Progenitor cell of endocrine pancreas (in vitro differentiated cells): ENCODE data around the gene TCF20. TPM values are rescaled to one million over a fixed set of nuclear protein-coding genes. Genes with fewer than 3 reads are reported as not detected.

Experiments
- DNase-seq: peaks from one replicate; pipeline ENCODE4 v3.0.0; 2021; ENCODE audit warnings: low spot score; ENCODE audit not compliant: unreplicated experiment
- H3K27ac Mint-ChIP-seq: 2 replicates; pipeline ENCODE4 v1.8.0; 2021; ENCODE audit warnings: mild to moderate bottlenecking, moderate library complexity, mixed read lengths
- H3K27me3 Mint-ChIP-seq: 2 replicates; pipeline ENCODE4 v1.8.0; 2021; ENCODE audit warnings: mixed read lengths
- H3K36me3 Mint-ChIP-seq: 2 replicates; pipeline ENCODE4 v1.8.0; 2022; ENCODE audit warnings: mixed read lengths; ENCODE audit not compliant: insufficient read depth
- H3K4me1 Mint-ChIP-seq: 2 replicates; pipeline ENCODE4 v1.8.0; 2021; ENCODE audit warnings: low read depth, mixed read lengths
- H3K4me3 Mint-ChIP-seq: 2 replicates; pipeline ENCODE4 v1.8.0; 2021; ENCODE audit warnings: low read depth, mild to moderate bottlenecking, moderate library complexity, mixed read lengths
- H3K9me3 Mint-ChIP-seq: 2 replicates; pipeline ENCODE4 v1.8.0; 2021; ENCODE audit warnings: low read depth, mixed read lengths
- CTCF ChIP-seq: fragments of 200-600 bp; sonication (generic); IDR thresholded peaks from one replicate; pipeline ENCODE4 v1.5.0; 2021; ENCODE audit warnings: antibody characterized with exemption, mild to moderate bottlenecking; ENCODE audit not compliant: unreplicated experiment
- total RNA-seq: library from RNA; stranded (reverse); gene quantifications from 2 replicates; pipeline ENCODE4 v1.2.1, GENCODE V29; 2021

The TCF20 gene
- total RNA-seq, 1 donor from 2014 or later = 68.5 TPM

- peaks cover 7% of the 10 kb centered on the region for H3K4me1 Mint-ChIP-seq
- TF ChIP-seq CTCF = no peak
- H3K9me3 Mint-ChIP-seq = no peaks in the 10 kb centered on the region
- no peak overlapping the region for H3K4me3 Mint-ChIP-seq
- peaks cover 2% of the 10 kb centered on the region for H3K36me3 Mint-ChIP-seq
- no peak for DNase-seq
- H3K27me3 Mint-ChIP-seq = no peaks in the 10 kb centered on the region
- H3K27ac Mint-ChIP-seq = no peak overlapping the region
Observed at GRCh38 chr22:42256220-42256619, 14.2 kb downstream of the TCF20 start.

GRCh38 chr22:42249831-42250230, 20.6 kb downstream of the TCF20 start:
- Mint-ChIP-seq H3K27ac (no peak overlapping the region), H3K36me3 (peaks cover 1% of the 10 kb centered on the region), H3K4me1 (no peaks in the 10 kb centered on the region), H3K4me3 (no peak overlapping the region), H3K27me3 (no peaks in the 10 kb centered on the region), H3K9me3 (no peaks in the 10 kb centered on the region)
- DNase-seq = no peak
- TF ChIP-seq CTCF = no peak

GRCh38 chr22:42248995-42249394, 21.5 kb downstream of the TCF20 start:
- H3K9me3 Mint-ChIP-seq = no peaks in the 10 kb centered on the region
- no peak overlapping the region for H3K4me3 Mint-ChIP-seq
- H3K36me3 Mint-ChIP-seq = peaks cover 5% of the 10 kb centered on the region
- no peaks in the 10 kb centered on the region for H3K4me1 Mint-ChIP-seq
- H3K27ac Mint-ChIP-seq = no peak overlapping the region
- no peaks in the 10 kb centered on the region for H3K27me3 Mint-ChIP-seq
- no peak for TF ChIP-seq CTCF
- DNase-seq = no peak

- TF ChIP-seq CTCF = no peak
- H3K36me3 Mint-ChIP-seq = peaks cover 5% of the 10 kb centered on the region
- H3K9me3 Mint-ChIP-seq = no peaks in the 10 kb centered on the region
- H3K27me3 Mint-ChIP-seq = no peaks in the 10 kb centered on the region
- H3K4me3 Mint-ChIP-seq = no peak overlapping the region
- H3K4me1 Mint-ChIP-seq = no peaks in the 10 kb centered on the region
- DNase-seq = no peak
- no peak overlapping the region for H3K27ac Mint-ChIP-seq
Observed at GRCh38 chr22:42247596-42247995, 22.9 kb downstream of the TCF20 start.

- Mint-ChIP-seq H3K27ac (no peak overlapping the region), H3K4me1 (no peaks in the 10 kb centered on the region), H3K4me3 (no peak overlapping the region), H3K27me3 (no peaks in the 10 kb centered on the region), H3K9me3 (no peaks in the 10 kb centered on the region), H3K36me3 (peaks cover 7% of the 10 kb centered on the region)
- no peak for DNase-seq
- TF ChIP-seq CTCF = no peak
Observed at GRCh38 chr22:42243802-42244060, 26.7 kb downstream of the TCF20 start.
